Stimulated activated CD4-positive, alpha-beta T cell treated with anti-CD3 and anti-CD28 coated beads, Interleukin-4, amount 100 ng/mL, for 48 hours (primary cell): Measurements from ENCODE around the gene OGT.
A peak's percentile ranks its signal among the peaks of the same experiment; 100 is the strongest.
"Not testable (repeated sequence)": the region's sequence is repeated elsewhere in the genome, so short reads cannot be mapped to it uniquely, and the experiment has no call there.

Experiments
- DNase-seq, 2 donors: peaks; one replicate each; pipeline ENCODE4 v3.0.0-alpha.2; 2020; ENCODE audit warnings: low read depth in 2 of 2

Gene OGT

DNA sequence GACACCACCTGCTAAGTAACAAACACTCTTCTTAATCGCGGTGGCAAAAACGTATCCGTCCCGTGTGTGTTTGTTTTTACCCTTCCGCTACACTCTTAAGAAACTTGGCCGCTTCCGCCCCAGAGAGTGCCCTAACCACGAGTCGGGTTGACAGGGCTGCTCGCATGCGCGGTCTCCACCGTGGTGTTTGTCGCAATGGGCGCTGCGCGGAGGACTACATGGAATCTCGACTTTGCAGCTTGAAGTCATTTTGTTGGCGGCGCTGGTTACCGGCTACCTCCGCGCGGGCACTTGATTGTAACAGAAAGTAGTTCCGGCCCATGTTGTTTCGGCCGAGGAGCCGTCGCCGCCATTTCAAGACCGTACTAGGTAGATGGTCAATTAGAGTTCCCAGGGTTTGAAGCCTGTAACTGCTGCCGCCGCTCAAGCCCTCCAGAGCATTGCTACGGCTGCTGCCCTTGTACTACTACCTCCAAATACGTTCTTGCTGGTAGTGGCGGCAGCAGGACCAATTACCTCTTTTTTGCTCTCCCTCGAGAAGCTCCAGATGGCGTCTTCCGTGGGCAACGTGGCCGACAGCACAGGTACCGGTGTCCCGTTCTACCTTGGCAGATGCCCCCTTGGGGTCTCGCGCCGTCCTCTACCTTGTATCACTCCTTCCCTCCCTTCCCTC lies at the start of gene OGT:
OGT (plus strand) TSS at position 352 of the 673 bp plus-strand sequence; CDS start at position 548, 196 bp downstream.
- DNase-seq: peak; percentile 80 to 89

DNA sequence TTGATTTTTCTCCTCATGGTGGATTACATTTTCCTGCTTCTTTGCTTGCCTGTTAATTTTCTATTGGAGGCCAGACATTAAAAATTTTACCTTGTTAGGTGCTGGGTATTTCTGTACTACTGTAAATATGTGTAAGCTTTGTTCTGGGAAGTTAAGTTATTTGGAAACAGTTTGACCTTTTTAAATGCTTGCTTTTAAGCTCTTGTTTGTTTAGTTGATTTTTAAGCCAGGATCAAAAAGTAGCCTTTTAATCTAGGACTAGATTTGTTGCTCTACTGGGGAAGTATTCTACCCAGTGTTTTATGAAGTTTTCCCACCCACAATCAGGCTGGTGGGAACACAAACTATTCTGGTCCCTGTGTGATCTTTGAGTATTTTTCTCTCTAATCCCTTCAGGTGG lies 45.1 kb upstream of the OGT start:
- DNase-seq: no peak

DNA sequence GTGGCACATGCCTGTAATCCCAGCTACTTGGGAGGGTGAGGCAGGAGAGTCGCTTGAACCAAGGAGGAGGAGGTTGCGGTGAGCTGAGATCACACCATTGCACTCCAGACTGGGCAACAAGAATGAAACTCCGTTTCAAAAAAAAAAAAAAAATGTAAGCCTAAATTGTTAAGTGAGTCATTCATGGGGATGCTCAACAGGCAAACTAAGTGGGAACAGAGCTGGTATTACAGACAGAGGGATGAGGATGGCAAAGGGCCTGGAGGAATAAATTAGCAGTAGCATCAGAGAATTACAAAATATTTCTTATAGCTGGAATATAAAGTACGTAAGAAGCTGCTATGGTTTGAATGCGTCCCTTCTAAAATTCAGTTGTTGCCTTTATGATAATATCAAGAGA lies 43.4 kb upstream of the OGT start:
- no peak for DNase-seq

DNA sequence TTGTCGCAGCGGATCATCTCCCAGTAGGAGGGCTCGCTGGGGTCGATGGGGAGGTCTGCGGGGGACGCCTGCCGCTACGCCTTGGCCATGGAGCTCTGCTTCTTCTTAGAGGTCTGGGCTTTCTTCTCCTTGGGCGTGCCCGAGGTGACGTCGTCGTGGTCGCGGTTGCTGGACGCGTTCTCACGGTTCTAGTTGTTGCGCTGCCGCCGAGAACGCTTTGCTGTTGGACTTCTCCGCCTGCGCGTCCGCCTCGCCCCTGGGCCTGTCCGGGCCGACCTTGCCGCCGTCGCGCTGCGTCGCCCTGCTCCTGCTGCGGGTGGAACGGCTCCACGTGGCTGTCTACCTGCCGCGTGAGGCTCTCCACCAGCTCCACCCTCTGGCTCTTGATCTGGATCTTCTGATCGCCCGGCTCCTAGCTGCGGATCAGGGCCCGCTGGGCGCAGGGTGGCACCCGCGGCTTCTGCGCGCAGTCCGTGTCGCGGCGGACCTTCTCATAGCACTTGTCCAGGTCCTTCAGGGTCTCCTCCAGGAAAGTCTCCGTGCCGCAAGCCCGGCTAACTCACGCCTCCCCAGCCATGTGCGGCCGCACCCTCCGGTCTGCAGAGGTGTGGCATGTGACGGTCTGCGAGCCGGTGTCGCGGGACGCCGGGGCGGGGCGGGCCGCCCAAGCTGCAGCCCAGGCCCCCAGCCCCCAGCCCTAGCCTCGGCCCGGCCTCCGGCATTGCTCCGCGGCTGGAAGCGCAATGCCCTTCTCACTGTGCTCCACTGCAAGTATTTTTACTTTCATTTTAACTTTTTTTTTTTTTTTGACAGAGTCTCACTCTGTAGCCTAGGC lies 40.5 kb upstream of the OGT start:
- DNase-seq: peak; percentile 19 to 26

DNA sequence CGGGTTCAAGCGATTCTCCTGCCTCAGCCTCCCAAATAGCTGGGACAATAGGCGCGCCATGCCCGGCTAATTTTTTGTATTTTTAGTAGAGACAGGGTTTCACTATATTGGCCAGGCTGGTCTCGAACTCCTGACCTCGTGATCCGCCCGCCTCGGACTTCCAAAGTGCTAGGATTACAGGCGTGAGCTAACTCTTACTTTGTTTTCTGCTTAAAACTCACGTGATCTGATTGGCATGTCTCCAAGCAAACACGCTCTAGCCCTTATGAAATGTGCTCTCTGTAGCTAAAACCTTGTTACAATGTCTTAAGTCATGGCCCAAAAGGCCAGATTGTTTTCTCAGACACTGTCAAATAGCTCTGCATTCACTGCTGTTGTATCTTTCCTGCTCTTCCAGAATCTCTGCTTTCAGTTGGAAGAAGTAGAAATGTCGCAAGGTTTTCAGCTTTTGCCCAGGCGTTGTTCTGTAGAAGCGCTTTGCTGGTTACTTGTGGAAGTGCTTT lies 39.7 kb upstream of the OGT start:
- DNase-seq: no peak

DNA sequence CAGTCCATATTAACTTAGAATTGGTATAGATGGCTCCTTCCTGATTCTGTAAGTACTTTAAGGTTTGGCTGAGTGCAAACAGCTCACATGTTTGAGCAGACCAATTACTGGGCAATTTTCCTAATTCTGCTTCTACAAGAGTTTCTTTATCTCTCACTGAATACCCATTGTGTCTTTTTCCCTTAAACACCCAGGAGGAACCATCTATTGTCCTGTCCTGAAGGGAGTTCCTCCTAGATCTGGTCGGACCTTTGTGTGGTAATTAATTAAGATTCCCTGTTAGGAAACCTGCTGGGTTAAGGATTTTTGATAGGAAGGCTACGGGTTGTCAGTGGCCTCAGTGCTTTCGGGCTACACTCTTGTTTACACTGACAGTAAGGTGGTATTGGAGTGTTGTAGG lies 36.9 kb upstream of the OGT start:
- not testable (repeated sequence) for DNase-seq

DNA sequence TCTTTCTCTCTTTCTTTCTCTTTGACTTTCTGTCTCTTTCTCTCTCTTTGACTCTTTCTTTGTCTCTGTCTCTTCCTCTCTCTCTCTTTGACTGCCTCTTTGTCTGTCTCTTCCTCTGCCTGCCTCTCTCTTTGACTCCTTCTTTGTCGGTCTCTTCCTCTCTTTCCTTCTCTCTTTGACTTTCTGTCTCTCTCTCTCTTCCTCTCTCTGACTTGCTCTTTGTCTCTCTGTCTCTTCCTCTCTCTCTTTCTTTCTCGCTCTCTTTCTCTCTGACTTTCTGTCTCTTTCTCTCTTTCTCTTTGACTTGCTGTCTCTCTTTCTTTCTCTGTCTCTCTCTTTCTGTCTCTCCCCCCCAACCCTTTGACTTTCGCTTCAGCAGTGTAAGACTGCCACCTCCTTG lies 36.4 kb upstream of the OGT start:
- no peak for DNase-seq

DNA sequence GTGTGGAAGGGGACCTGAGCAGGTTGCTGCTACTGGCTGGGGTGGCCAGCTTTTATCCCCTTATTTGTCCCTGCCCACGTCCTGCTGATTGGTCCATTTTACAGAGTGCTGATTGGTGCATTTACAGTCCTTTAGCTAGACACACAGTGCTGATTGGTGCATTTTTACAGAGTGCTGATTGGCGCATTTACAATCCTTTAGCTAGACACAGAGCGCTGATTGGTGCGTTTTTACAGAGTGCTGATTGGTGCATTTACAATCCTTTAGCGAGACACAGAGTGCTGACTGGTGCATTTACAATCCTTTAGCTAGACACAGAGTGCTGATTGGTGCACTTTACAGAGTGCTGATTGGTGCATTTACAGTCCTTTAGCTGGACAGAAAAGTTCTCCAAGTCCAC lies 30.8 kb upstream of the OGT start:
- not testable (repeated sequence) for DNase-seq

DNA sequence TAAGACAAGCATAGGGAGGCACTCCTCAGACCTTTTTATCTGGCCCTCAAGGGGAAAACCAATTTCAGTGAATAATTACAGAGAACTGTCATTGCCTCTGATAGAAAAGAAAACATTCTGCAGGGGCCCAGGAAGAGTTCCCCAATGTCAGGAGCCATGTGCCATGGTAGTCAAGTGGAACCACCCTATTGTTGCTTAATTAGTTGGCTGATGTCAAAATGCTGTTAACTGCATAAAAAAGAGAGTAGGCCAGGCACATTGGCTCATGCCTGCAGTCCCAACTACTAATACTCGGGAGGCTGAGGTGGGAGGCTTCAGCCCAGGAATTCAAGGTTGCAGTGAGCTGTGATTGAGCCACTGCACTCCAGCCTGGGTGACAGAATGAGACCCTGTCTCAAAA lies 28.6 kb upstream of the OGT start:
- DNase-seq: no peak

DNA sequence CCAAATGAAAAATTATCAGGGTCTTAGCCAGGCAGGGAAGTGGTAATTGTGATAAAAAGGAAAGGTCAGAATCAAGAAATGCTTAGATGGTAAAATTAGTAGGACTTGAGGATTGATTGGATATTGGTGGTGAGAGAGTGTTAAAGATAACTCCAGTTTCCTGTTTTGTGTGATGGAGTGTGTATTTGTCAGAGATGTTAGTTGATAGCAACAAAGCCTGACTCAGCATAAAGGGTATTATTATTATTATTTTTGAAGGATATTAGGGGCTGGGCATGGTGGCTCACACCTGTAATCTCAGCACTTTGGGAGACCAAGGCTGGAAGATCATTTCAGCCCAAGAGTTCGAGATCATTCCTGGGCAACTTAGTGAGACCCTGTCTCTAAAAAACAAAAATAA lies 23.6 kb upstream of the OGT start:
- DNase-seq: no peak

DNA sequence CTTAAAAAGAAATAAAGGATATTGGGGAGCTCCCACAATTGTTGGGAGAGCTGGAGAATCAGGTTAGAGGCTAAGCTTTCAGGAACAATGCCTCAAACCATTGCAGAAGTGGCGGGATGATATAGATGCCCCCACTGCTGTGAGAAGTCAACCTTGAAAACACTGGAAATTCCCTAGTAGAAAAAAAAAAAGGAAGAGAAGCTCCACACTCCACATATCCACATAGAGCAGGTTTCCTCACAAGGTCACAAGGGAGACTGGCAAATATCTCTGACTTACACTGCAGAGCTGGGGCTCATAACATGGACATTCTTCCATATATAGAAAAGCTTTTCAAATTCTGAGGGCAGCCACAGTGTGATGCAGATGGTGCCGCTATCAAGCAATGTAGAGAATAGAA lies 22.7 kb upstream of the OGT start:
- DNase-seq: no peak

DNA sequence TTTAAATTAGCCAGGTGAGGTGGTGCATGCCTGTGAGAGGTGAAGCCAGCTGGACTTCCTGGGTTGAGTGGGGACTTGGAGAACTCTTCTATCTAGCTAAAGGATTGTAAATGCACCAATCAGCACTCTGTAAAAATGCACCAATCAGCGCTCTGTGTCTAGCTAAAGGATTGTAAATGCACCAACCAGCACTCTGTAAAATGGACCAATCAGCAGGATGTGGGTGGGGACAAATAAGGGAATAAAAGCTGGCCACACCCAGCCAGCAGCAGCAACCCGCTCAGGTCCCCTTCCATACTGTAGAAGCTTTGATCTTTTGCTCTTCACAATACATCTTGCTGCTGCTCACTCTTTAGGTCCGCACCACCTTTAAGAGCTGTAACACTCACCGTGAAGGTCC lies 19.2 kb upstream of the OGT start:
- not testable (repeated sequence) for DNase-seq

DNA sequence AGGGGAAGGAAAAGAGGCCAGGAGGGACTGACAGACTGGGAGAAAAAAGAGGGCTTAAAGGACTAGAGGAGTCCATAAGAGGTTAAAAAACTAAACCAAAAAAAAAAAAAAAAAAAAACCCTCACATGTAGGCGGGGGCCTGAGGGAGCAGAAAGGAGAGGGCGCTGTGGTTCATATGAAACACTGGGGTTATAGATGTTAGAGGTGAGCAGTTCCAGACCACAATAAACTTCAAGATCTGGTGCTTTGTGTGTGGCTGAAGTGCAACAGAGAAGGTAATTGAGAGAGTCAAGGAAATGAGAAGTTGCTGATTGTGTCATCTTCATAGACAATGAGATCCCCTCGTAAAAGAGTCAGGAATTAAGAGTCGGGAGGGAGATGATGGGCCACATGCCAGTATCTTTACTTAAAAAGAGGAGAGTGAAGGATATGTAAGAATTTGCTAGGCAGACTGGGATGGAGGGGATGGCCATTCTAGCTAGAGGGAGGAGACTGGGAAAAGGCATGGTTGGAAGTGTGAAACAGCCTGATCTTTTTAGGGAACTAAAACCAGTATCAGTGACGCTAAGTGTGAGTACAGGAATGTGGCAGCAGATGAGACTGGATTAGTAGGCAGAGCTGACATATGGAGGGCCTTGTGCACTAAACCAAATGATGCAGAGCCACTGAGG lies 18.4 kb upstream of the OGT start:
- no peak for DNase-seq

DNA sequence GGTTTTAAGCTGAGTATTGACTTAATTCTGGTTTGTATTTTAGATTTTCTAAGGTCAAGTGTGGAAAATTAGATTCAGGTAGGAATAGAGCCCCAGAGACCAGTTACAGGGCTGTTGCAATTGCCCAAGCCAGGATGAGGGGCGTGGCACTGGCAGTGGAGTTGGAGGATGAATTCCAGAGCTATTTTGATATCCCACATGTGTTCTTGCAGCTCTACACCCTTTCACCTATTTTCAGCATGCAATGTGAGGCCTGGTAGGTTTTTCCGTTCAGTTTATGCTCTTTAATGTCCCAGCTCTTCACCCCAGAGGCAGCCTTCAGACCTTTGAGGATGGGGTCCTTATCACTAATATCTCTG lies 17.9 kb upstream of the OGT start:
- no peak for DNase-seq

DNA sequence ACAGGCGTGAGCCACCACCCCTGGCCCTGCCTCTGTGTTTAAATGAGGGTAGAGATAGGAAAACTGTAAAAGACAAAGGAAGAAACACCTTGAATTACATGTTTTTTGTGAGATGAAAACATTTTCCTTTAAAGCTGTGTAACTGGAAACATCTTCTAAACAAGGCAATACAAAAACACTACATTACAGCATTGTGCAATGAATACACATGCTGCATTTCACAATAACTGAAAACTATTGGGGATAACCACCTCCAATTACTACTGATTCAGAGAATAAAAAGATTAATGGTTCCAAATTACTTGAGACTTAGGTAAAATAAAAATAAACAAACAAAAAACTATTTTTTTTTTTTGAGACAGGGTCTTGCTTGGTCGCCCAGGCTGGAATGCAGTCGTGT lies 7.6 kb upstream of the OGT start:
- no peak for DNase-seq

DNA sequence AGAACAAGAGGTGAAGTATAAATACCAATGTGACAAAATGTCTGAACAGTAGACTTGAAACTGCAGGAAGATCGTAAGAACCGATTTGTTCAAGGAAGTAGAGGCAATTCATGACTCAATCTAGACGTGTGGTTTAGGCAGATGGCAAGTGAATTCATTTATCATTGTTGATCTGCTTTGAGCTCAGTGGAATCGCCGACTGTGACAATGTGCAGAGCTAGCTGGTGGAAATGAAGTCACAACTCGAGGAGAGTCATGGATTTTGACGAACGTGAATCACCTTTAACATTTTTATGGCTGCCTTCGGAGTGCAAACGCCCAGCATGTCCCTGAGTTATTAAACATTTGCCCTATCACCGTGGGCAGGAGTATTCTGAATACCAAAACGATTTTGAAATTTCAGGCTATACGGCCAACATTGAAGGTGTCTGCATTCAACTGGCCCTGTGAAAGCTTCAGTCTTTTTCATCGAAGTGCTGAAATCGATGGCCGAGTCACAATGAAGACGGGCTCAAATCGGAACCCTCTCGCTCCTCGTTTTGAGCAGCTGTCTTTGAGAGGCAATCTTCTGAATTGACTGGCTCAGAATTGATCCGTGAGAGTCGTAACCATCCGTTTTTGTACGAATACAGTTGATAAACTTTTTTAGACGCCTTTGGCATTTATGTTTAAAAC lies 689 bp upstream of the OGT start:
- peak in 1 of 2 donors; percentile 15 for DNase-seq

DNA sequence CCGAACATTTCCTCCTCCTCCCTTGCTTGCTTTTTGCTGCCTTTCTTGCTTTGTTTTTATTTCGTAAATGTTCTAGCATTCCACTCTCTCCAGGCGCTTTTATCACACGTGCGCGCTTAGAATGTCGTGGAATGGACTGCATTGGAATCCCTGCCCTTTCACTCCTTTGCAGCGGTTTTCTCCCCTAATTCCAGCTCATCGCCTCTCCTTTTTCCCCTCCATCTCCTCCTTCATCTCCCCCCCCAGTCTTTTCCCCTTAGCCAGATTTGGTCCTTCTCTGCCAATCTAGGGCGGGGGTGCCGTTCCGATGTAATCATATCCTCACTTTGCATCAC lies 579 bp downstream of the OGT start:
- no peak for DNase-seq

DNA sequence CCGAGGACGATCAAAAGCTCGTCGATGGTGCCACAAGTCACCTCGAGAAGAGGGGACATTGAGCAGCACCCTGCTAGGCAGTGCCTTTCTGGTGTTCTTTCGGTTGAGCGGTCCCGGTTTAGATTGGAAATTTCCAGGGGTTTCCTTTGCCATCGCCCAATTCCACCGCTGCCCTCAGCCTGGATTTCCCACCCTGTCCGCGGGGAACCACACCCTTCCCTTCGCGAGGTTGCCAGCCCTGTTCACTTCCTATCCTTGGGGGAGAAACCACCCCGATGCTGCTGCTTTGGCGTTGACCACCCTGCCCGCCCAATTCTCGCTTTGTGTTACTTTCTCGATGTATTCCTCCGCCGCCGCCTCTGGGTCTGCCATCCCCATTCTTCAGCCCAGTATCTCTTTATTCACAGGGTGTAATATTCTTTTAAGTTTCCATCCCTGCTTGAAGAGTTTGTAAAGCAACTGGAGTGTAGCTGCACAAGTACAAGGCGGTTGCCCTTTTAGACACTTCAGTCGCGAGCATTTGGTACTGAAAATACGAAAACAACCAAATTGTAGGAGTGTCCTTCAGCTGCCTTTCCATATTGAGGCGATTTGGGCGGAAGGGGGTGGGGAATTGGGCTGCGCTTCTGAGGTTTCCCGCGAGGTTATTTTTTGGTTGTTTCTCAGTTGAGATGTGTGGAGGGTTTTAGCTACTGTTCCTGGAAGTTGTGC lies 1.1 kb downstream of the OGT start:
- DNase-seq: peak in 1 of 2 donors; percentile 12

DNA sequence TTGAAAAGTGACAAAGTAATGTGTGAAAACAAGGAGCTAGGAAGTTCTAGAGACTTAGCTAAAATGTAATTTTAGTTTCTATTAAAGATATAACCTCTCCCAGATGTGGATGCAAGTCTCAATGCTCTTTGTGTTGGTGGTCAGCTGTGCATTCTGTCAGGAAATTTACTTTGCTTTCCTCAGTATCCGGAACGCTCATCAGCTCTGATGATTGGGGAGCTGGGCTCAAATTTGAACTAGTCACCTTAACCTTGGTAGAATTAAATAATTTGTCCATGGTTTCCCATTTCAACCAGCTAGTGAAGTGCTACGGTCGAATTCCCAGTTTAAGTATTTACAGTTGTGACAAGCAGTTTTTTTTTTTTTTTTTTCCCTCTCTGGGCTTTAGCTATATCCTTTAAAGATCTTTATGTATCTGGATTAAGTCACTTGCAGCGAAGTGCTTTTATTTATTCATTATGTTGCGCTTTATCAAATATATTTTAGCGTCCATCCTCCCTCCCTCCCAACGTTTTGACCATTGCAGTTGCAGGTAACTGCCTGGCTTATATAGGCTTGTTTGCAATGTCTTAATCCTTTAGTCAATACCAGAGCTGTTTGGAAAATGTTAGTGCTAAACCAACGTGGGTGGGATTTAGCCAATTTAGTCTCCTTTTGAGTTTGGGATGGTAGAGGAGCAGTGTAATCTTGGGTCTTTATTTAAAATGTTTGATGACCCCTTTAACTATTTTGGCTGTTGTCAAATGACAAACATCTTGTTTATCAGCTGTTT lies 2.1 kb downstream of the OGT start:
- no peak for DNase-seq

DNA sequence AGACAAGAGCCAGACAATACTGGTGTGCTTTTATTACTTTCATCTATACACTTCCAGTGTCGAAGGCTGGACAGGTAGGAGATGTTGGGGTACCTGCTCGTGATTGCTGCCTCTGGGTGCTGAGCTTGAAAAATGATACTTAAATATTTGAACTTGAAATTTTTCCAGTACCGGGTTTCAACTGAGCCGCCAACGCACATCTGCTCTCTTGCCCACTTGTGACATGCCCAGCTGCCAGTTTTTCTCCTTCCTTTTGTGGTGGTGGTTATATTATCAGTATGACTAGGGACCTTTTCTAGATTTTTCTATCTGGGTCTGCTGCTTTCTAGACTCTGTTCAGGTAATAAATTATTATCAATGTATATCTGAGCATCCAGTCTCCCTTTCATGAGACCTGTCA lies 3.4 kb downstream of the OGT start:
- no peak for DNase-seq

DNA sequence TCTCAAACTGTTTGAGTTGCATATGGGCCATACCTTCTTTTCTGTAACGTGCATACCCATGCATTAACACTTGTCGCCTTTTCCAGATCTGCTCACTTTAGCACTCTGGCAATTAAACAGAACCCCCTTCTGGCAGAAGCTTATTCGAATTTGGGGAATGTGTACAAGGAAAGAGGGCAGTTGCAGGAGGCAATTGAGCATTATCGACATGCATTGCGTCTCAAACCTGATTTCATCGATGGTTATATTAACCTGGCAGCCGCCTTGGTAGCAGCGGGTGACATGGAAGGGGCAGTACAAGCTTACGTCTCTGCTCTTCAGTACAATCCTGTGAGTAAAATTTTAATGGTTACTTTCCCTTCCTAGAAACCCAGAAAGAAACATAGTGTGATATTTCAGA lies 4.8 kb downstream of the OGT start:
- no peak for DNase-seq
